Mammary epithelial cell (primary cell): ENCODE measurements around the gene FAM171A2.

Experiments
- EZH2 ChIP-seq: IDR thresholded peaks from 2 replicates; pipeline ENCODE4 v1.6.1; 2012; ENCODE audit warnings: low read length, inconsistent platforms, borderline replicate concordance
- TF ChIP-seq, protein P1 (sequence below), 2 donors: IDR thresholded peaks in 1 of 2; conservative IDR thresholded peaks in 1 of 2; 2 replicates each; pipeline ENCODE4 v1.5.1; 2011 to 2012; ENCODE audit warnings: inconsistent platforms in 2 of 2, low read length in 2 of 2, mild to moderate bottlenecking in 2 of 2, control low read depth in 1 of 2, low read depth in 1 of 2; ENCODE audit not compliant: insufficient read depth in 1 of 2; ENCODE audit errors: extremely low read depth in 1 of 2

GRCh38 chr17:44317545-44317944 lies 46.1 kb downstream of the FAM171A2 start:
- TF ChIP-seq, protein P1, sequence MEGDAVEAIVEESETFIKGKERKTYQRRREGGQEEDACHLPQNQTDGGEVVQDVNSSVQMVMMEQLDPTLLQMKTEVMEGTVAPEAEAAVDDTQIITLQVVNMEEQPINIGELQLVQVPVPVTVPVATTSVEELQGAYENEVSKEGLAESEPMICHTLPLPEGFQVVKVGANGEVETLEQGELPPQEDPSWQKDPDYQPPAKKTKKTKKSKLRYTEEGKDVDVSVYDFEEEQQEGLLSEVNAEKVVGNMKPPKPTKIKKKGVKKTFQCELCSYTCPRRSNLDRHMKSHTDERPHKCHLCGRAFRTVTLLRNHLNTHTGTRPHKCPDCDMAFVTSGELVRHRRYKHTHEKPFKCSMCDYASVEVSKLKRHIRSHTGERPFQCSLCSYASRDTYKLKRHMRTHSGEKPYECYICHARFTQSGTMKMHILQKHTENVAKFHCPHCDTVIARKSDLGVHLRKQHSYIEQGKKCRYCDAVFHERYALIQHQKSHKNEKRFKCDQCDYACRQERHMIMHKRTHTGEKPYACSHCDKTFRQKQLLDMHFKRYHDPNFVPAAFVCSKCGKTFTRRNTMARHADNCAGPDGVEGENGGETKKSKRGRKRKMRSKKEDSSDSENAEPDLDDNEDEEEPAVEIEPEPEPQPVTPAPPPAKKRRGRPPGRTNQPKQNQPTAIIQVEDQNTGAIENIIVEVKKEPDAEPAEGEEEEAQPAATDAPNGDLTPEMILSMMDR (conservative IDR thresholded peaks at IDR 0.05 in 1 of 2, IDR thresholded peaks at IDR 0.05 in 1 of 2; ENCODE audit: extremely low read depth in 1 of 2, insufficient read depth in 1 of 2, low read depth in 1 of 2, low read length in 2 of 2): no peak
- TF ChIP-seq EZH2: no peak
